Right lobe of liver (tissue), 6 donors: ENCODE measurements around the gene EPN1. TPM values are rescaled to one million over a fixed set of nuclear protein-coding genes. Genes with fewer than 3 reads are reported as not detected.
A peak's percentile ranks its signal among the peaks of the same experiment; 100 is the strongest.

Source experiments
- ATAC-seq, 4 donors: fragments of 200-7000 bp; cut with Tn5 transposase; one replicate each; pipeline ENCODE4 v1.9.1; 2020; ENCODE audit warnings: mild to moderate bottlenecking in 4 of 4, moderate library complexity in 4 of 4
- DNase-seq, 3 donors: peaks; one replicate each; pipeline ENCODE4 v3.0.0-alpha.2; 2020
- H3K27ac ChIP-seq, 3 donors: fragments of 200-600 bp; one replicate each; pipeline ENCODE4 v1.8.0; 2022
- H3K27me3 ChIP-seq, 2 donors: fragments of 200-600 bp; one replicate each; pipeline ENCODE4 v1.8.0; 2022
- H3K36me3 ChIP-seq, 4 donors: fragments of 200-600 bp; sonication (generic) in 1 of 4; one replicate each; pipeline versions ENCODE4 v1.5.1 to v1.8.0; 2017 to 2022; ENCODE audit warnings: control low read depth in 1 of 4
- H3K4me1 ChIP-seq, 4 donors: fragments of 200-600 bp; sonication (generic) in 1 of 4; one replicate each; pipeline versions ENCODE4 v1.5.1 to v1.8.0; 2017 to 2022; ENCODE audit warnings: control low read depth in 1 of 4
- H3K4me3 ChIP-seq, 3 donors: fragments of 200-600 bp; one replicate each; pipeline ENCODE4 v1.8.0; 2022
- H3K9me3 ChIP-seq, 4 donors: fragments of 200-600 bp; sonication (generic) in 1 of 4; one replicate each; pipeline versions ENCODE4 v1.5.1 to v1.8.0; 2017 to 2022; ENCODE audit warnings: control low read depth in 1 of 4
- POLR2A ChIP-seq: fragments of 450-650 bp; IDR thresholded peaks from one replicate; pipeline ENCODE4 v1.6.1; 2017; ENCODE audit warnings: antibody characterized with exemption, mild to moderate bottlenecking
- WGBS: methylation state at CpG from one replicate; pipeline ENCODE4 v1.1.6; 2018; ENCODE audit warnings: low coverage, low lambda C conversion rate; ENCODE audit not compliant: insufficient coverage; ENCODE audit errors: missing lambda C conversion rate; 5-methylcytosine and 5-hydroxymethylcytosine counted together
- intact Hi-C, 2 donors: fragments of 100-400 bp; cut with DNase I; formaldehyde crosslinking; loops; one replicate each; pipeline versions ENCODE4 v1.11.2 to v1.14.1; 2022
- total RNA-seq, 6 experiments: library from RNA; depleted of rRNA in 2 of 6; stranded (reverse); fragments of >200 nt in 2 of 6; fragmentation: NEBNext Ultra II Directional in 3 of 6; extraction: Animal tissue kit (Norgen Biotek cat#: 25700) in 3 of 6; gene quantifications; one replicate each; pipeline versions ENCODE4 v1.1.0 to v1.2.4, GENCODE V29; 2016 to 2023
- TF ChIP-seq, protein P1 (sequence below), 4 donors: fragments of 200-600 bp in 3 of 4; fragments of 450-650 bp in 1 of 4; IDR thresholded peaks; one replicate each; pipeline versions ENCODE4 v1.5.1 to v1.8.0; 2016 to 2022; ENCODE audit warnings: antibody characterized with exemption in 4 of 4, mild to moderate bottlenecking in 2 of 4
- donor health status: DM: no; HTN: yes; CAD: no.
- donor health status: DM: no; HTN: no; CAD: no.
- donor health status: DM: no; HTN: no; CAD: no.
- donor health status: DM: no; HTN: yes; CAD: no.
- donor health status: DM: no; HTN: yes; CAD: no.

EPN1 gene
- total RNA-seq, 6 experiments from 2014 or later, result 88.9 to 162 (median 107) TPM

GRCh38 chr19:55699221-55699620 is 24.2 kb downstream of the EPN1 start:
- DNase-seq, result no peak

DNA sequence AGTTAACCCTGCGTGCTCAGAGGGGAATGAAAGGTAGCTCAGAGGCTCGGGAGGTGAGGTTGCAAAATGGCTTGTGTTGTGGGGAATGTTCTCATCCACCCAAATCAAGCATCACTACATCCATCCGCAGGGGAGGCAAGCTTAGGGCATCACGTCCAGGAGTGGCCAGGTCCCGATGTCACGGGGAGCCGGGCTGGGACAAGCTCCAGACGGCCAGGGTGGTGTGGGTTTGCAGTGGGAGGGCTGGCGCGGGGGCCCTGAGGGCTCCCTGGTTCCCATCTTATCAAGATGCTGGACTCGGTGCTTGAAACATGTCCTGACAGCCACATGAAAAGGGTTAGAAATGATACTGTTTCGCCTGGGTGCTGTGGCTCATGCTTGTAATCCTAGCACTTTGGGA is 25.8 kb downstream of the EPN1 start:
- no peak for ATAC-seq
- Histone ChIP-seq H3K4me3 (no peak overlapping the region), H3K9me3 (no peaks in the 10 kb centered on the region), H3K36me3 (peaks cover 0 to 22% (median 3%) of the 10 kb centered on the region in 4 donors), H3K4me1 (no peaks in the 10 kb centered on the region), H3K27me3 (no peaks in the 10 kb centered on the region), H3K27ac (no peak overlapping the region)
- intact Hi-C loops, result no loop called here
- TF ChIP-seq, protein P1, sequence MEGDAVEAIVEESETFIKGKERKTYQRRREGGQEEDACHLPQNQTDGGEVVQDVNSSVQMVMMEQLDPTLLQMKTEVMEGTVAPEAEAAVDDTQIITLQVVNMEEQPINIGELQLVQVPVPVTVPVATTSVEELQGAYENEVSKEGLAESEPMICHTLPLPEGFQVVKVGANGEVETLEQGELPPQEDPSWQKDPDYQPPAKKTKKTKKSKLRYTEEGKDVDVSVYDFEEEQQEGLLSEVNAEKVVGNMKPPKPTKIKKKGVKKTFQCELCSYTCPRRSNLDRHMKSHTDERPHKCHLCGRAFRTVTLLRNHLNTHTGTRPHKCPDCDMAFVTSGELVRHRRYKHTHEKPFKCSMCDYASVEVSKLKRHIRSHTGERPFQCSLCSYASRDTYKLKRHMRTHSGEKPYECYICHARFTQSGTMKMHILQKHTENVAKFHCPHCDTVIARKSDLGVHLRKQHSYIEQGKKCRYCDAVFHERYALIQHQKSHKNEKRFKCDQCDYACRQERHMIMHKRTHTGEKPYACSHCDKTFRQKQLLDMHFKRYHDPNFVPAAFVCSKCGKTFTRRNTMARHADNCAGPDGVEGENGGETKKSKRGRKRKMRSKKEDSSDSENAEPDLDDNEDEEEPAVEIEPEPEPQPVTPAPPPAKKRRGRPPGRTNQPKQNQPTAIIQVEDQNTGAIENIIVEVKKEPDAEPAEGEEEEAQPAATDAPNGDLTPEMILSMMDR (IDR thresholded peaks at IDR 0.05), result no peak
- TF ChIP-seq POLR2A, result no peak
- no peak for DNase-seq
- 96% methylated on average over 7 of the region's 12 CpGs for WGBS

More at GRCh38 chr19:55699221-55699620, 24.2 kb downstream of the EPN1 start:
- ATAC-seq, result no peak
- WGBS, result 88% methylated on average over 11 of the region's 11 CpGs
- intact Hi-C loops, result no loop called here
- Histone ChIP-seq H3K36me3 (peaks cover 0 to 37% (median 14%) of the 10 kb centered on the region in 4 donors), H3K4me1 (no peaks in the 10 kb centered on the region), H3K4me3 (no peak overlapping the region), H3K9me3 (no peaks in the 10 kb centered on the region), H3K27me3 (no peaks in the 10 kb centered on the region), H3K27ac (no peak overlapping the region)
- TF ChIP-seq, protein P1 (IDR thresholded peaks at IDR 0.05), result no peak
- TF ChIP-seq POLR2A, result no peak

DNA sequence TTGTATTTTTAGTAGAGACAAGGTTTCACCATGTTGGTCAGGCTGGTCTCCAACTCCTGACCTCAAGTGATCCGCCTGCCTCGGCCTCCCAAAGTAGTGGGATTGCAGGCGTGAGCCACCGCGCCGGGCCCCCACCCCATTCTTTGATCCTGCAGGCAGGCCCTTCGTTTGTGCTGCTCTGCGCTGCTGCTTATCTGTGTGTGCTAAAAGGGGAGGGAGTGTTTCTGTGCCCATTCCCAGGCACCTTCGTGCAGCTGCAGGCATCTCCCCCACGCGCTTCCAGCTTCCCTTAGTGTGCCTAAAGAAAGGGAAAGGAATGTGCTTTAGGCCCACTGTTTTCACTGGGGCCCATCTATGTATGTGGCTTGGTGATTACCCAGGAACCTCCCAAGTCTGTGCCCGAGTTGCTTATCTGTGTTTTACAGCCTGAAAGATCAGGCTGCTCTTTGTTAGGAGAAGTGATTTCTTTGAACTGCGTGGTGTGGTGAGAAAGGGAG is 27.2 kb downstream of the EPN1 start:
- Histone ChIP-seq H3K27ac (no peak overlapping the region), H3K9me3 (no peaks in the 10 kb centered on the region), H3K27me3 (no peaks in the 10 kb centered on the region), H3K36me3 (peaks cover 0 to 13% (median 1%) of the 10 kb centered on the region in 4 donors), H3K4me1 (no peaks in the 10 kb centered on the region), H3K4me3 (no peak overlapping the region)
- intact Hi-C loops, result no loop called here
- DNase-seq (no peak), ATAC-seq (no peak)
- WGBS, result 78% methylated on average over 9 of the region's 13 CpGs
- TF ChIP-seq POLR2A, result no peak
- TF ChIP-seq, protein P1 (IDR thresholded peaks at IDR 0.05), result no peak

DNA sequence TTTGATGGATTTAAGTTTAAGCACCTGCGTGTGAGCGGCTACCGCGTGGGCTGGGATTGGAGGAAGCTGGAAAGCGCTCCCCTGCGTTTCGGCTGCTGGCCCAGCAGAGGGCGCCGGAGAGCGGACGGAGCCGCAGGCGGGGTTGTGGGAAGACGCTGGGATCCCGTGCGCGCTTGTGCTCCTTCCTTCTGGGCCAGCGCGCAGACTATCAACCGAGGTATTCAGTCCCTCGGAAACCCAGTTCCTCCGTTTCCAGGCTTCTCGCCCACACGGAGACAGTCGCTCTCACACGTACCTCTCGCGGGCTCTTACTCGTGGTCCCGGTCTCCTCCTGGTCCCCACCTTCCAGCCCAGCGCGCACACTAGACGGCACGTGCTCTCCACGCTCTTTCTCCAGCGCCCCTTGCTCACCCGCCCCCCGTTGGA is 28.8 kb downstream of the EPN1 start:
- TF ChIP-seq, protein P1 (IDR thresholded peaks at IDR 0.05), result peak; percentile 44 to 77 (median 68)
- TF ChIP-seq POLR2A, result no peak
- Histone ChIP-seq H3K4me1 (no peaks in the 10 kb centered on the region), H3K27ac (no peak overlapping the region), H3K9me3 (no peaks in the 10 kb centered on the region), H3K27me3 (no peaks in the 10 kb centered on the region), H3K36me3 (peaks cover 0 to 7% (median 0%) of the 10 kb centered on the region in 4 donors), H3K4me3 (no peak overlapping the region)
- intact Hi-C loops, result no loop called here
- ATAC-seq (peak; percentile 65 to 78 (median 71)), DNase-seq (peak in 1 of 3 donors; percentile 62)
- WGBS, result 83% methylated on average over 9 of the region's 38 CpGs
